GM18511 (cell line): ENCODE measurements around the gene ZNF576.
"Not testable (repeated sequence)": the region's sequence is repeated elsewhere in the genome, so short reads cannot be mapped to it uniquely, and the experiment has no call there.

Experiments used
- ATAC-seq: cut with Tn5 transposase; IDR thresholded peaks from one replicate; pipeline ENCODE4 v1.9.1; 2021; ENCODE audit warnings: mild to moderate bottlenecking, moderate library complexity; ENCODE audit not compliant: unreplicated experiment

The ZNF576 gene

DNA sequence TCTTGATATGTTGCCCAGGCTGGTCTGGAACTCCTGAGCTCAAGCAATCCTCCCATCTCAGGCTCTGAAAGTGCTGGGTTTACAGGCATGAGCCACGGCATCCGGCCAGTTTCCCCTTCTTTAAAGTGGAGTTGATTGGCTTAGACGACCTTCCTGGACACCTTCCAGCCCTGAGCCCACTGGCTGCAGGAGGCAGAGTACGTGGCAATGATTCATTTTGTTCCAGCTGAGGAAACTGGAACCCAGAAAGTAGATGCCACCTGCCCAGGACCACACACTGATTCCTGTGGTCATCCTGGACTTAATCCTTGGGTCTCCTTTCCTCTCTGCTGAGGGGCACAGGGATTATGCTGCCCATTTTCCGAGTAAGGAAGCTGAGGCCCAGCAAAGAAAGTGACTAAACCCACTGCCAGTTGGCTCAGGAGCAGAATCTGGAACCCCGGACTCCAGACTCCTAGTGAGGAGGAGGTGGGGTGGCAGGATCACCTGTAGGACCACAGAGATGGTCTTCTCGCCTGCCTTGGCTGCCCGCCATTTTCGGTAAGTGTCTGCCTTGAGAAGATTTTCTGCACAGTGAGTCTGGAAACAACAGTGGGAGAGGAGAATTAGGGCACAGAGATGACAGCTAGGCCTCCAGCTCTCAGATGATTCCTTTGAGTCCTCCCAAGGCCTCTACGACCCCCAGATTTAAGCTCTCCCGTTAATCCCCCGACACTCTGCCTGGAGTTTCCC lies 21.8 kb upstream of the ZNF576 start:
- no peak for ATAC-seq

DNA sequence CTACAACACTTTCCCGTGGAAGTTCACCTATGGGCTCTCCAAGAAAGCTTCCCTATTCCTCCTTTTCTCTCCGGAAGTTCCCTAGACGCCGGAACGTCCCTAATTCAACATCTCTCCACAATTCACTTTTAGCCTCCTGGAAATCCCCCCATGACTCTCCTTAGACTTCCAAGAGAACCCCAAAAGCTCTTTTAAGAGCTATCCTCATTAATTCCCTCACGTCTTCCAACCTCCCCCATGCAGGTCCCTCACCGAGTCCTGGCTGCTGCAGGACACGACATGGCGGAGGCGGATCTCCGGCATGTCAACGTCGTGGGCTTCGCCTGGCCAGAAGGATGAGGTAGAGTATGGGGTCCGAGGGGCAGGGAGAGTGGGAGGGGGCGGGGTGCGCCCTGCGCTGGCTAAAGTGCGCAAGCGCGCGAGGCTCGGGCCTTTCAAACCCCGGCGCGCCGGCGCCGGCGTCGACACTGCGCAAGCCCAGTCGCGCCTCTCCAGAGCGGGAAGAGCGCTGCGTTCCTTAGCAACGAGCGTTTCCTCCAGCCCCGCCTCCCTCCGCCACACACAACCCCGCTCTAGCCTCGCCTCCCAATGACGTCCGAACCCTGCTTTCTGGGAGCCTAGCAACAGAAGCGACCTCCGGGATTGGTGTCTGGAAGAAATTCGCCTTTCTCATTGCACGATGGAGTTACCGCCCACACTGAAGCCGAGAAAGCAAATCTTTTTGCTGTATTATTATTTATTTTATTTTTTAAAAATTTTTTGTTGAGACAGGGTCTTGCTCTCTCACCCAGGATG lies 21.0 kb upstream of the ZNF576 start, which contains the start of the genes PINLYP and XRCC1:
Gene PINLYP (plus strand): TSS at position 646 of the 795 bp plus-strand sequence. CDS start 1,391 bp downstream, outside the sequence.
Gene XRCC1 (minus strand): TSS at position 372 of the 795 bp plus-strand sequence. CDS start 69 bp downstream, at position 303.
- peak; percentile 98 for ATAC-seq

DNA sequence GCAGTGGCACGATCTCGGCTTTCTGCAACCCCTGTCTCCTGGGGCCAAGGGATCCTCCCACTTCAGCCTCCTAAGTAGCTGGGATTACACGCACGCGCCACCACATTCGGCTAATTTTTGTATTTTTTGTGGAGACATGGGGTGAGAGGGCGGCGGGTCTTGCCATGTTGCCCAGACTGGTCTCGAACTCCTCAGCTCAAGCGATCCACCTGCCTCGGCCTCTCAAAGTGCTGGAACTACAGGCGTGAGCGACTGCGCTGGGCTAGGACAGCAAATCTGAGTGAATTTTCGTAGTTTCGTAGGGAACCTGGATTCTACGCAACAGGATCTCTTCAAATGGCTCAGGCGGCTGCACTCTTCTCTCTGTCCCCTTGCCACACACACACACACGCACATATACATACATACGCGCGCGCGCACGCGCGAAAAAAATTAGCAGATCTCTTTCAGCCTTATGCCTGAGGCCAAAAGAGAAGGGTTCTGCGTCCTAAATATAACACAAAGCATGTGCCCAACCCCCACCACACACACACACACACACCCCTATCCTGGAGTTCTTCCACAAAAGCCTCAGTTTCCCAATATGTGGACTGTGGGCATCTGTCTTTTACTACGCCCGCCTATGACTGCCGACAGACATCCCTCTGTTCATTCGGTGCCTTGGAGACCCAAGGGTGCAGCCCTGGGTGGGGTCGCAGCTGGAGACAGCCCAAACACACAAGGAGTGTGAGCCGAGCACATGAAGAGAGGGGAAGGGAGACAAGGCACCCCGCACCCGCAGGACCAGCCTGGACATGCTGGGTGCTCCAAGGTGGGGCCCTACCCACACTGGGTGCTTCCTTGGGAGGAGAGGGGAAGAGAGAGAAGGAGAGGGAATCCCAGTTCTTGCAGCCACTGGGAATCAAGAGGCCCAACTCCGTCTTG lies 20.2 kb upstream of the ZNF576 start:
- peak; percentile 7 for ATAC-seq

DNA sequence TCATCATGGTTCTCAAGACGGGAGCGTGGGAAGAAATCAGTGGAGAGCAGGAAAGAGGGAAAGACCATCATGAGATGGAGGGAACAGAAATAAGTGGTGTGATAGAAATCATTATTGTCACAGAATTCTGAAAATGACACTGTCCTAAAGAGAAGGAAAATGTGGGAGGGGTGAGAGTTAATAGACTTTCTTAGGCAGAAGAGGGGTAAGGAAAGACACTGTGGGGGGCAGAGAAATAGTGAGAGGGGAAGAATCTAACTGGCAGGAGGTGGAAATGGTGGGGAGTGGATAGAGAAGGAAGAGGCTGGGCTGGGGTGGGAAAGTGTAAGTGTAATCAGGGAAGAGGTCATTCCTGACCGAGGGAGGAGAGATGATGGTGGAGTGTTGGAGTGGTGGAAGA lies 17.6 kb upstream of the ZNF576 start:
- no peak for ATAC-seq

GRCh38 chr19:43581467-43581866 lies 14.9 kb upstream of the ZNF576 start:
- no peak for ATAC-seq

- ATAC-seq: no peak
Measured at GRCh38 chr19:43582495-43582894, 13.9 kb upstream of the ZNF576 start.

- no peak for ATAC-seq
Measured at GRCh38 chr19:43584484-43584883, 11.9 kb upstream of the ZNF576 start.

DNA sequence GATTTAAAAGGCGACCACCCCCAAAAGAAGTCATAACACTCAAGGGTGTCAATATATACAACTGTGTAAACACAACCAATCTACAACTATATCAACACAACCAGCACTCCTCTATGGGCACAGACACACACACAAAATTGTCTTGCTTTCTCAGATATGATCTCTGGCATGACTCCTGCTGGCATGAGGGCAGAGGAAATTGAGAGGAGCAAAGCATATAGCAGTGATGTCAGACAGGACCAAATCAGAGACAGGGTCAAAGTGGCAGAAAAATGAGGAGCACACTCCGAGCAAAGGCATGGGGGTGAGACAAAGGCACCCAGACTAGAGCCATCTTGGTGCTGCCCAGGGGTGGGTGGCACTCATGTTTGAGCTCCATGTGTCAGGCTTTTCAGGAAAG lies 10.0 kb upstream of the ZNF576 start:
- no peak for ATAC-seq

GRCh38 chr19:43587029-43587428 lies 9.4 kb upstream of the ZNF576 start:
- not testable (repeated sequence) for ATAC-seq

GRCh38 chr19:43589277-43589676 lies 7.1 kb upstream of the ZNF576 start:
- ATAC-seq: no peak

GRCh38 chr19:43589678-43590077 lies 6.7 kb upstream of the ZNF576 start:
- no peak for ATAC-seq

- ATAC-seq: no peak
Measured at GRCh38 chr19:43591904-43592772, 4.3 kb upstream of the ZNF576 start.

GRCh38 chr19:43592800-43593350 lies 3.5 kb upstream of the ZNF576 start:
- no peak for ATAC-seq

DNA sequence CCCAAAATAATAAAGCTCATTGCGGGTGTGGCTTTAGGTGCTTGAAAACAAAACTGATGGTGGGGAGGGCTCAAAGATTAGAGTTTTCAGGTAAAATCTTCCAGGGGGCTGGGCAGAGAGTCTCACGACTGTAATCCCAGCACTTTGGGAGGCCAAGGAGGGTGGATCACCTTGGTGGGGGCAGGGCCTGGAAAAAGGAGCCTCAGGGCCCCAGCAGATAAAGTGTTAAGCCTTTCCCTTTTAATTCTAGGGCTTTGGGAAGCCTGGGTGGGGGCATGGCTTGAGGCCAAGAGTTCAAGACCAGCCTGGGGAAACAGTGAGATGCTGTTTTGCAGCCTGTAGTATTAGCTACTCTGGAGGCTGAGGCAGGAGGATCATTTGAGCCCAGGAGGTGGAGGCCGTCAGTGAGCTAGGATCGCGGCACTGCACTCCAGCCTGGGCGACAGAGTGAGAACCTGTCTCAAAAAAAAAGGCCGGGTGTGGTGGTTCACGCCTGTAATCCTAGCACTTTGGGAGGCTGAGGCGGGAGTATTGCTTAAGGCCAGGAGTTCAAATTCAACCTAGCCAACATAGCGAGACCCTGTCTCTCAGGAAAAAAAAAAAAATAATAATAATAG lies 2.2 kb upstream of the ZNF576 start:
- ATAC-seq: no peak

DNA sequence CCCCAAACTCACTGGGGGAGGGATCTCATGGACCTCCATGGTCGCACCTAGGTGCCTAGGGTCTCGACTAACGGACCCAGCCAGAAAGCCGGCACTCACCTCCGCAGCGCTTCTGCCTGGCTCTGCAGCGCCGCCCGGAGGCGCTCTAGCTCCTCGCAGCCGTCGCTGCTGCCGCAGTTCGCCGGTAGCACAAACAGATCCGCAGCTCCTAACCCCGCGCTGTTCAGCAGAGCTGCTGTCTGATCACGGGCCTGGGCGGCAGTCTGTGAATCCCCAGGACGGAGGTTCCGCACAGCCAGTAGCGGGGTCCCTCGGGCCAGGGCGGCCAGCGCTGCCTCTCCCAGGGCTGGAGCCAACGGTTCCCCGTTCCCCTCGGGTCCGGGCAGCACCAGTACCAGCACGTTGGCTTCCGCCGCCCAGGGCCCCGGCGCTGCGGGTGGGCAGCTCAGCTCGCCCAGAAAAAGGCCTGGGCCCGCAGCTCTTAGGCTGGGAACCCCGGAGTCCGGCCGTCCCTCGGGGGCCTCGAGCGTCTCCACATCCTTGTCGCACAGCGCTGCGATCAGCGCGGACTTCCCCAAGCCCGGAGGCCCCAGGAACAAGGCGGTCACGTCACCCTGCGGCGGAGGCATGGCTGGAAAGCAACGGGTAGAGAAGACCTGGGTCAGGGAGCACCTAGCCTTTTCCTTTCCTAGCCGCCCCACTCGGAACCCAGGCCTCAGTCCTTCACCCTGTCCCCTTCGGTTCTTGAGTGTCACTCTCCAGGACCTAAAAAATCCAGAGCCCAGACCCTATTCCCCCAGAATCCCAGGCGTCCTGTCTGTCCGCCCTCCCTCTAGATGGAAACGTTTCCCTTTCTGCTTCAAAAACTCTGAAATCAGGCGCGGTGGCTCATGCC lies 1.4 kb upstream of the ZNF576 start:
- peak; percentile 35 for ATAC-seq

DNA sequence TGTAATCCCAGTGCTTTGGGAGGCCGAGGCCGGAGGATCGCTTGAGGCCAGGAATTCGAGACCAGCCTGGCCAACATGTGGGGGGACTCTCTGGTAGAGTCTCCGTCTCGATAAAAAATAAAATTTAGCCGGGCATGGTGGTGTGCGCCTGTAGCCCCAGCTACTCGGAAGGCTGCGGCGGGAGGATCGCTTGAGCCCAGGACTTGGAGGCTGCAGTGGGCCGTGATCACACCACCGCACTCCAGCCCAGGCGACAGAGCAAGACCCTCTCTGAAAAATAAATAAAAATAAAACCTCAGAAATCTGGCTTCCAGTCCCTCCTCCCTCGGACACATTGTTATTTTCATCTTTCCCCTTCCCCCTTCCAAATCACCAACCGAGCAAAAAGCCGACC lies 793 bp upstream of the ZNF576 start:
- peak; percentile 19 for ATAC-seq

GRCh38 chr19:43596842-43597461 lies 557 bp downstream of the ZNF576 start:
- ATAC-seq: no peak

DNA sequence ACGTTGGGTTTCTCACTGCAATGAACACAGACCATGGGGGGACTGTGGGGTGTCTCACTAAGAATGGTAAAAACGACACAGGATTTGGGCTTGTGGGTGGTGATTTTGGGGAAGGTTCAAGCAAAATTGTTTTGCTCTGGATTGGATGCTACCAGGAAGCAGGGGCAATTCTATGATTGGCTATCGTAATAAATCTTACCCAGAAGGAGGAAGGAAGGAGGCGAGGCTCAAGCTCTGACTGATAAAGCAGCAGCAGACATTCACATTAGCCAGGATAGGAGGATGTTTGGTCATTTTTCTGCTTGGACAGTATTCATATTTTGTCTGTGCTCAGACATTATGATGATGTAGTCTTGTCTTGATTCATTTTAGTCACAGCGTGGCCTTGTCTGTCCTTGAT lies 1.5 kb downstream of the ZNF576 start:
- ATAC-seq: no peak
